Chondrocyte (in vitro differentiated cells): Measurements from ENCODE around the gene CAMK1G. TPM values are rescaled to one million over a fixed set of nuclear protein-coding genes. Genes with fewer than 3 reads are reported as not detected.

ENCODE experiments used
- DNase-seq: peaks from one replicate; pipeline ENCODE4 v3.0.0; 2021; ENCODE audit warnings: mixed read lengths, low spot score
- H3K27ac Mint-ChIP-seq: one replicate; pipeline ENCODE4 v1.8.0; 2021; ENCODE audit warnings: mild to moderate bottlenecking, moderate library complexity, mixed read lengths; ENCODE audit not compliant: unreplicated experiment
- H3K27me3 Mint-ChIP-seq: 2 replicates; pipeline ENCODE4 v1.8.0; 2021; ENCODE audit warnings: low read depth, mixed read lengths
- H3K36me3 Mint-ChIP-seq: 2 replicates; pipeline ENCODE4 v1.8.0; 2021; ENCODE audit warnings: low read depth, mixed read lengths
- H3K4me1 Mint-ChIP-seq: 2 replicates; pipeline ENCODE4 v1.8.0; 2021; ENCODE audit warnings: low read depth, mild to moderate bottlenecking, mixed read lengths
- H3K4me3 Mint-ChIP-seq: one replicate; pipeline ENCODE4 v1.8.0; 2021; ENCODE audit warnings: mild to moderate bottlenecking, moderate library complexity, mixed read lengths; ENCODE audit not compliant: unreplicated experiment
- H3K9me3 Mint-ChIP-seq: 2 replicates; pipeline ENCODE4 v1.8.0; 2021; ENCODE audit warnings: low read depth, mixed read lengths
- CTCF ChIP-seq: fragments of 200-600 bp; sonication (generic); IDR thresholded peaks from 2 replicates; pipeline ENCODE4 v1.5.0; 2021; ENCODE audit warnings: antibody characterized with exemption, mild to moderate bottlenecking, moderate library complexity
- total RNA-seq: library from RNA; stranded (reverse); gene quantifications from 3 replicates; pipeline ENCODE4 v1.2.1, GENCODE V29; 2021

The CAMK1G gene
- total RNA-seq, 1 donor from 2014 or later: not detected

DNA sequence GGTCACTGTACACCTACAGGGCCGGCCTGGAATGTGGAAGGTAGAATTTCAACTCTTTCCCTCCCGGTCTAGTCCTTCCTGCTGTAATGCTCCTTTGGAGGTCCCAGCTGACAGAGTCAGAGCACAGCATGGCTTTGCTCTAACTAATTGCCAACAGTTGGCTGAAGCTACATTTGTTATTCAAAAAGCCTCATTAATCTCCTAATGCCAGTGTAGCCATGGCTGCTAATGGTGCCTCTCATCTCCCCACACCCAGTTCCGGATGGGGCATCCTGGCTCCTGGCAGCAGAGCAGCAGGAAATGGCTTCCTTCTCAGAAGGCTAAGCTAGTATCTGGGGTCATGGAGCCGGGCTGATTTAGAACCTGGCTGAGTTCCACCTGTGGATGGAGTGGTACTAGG, 18.7 kb upstream of the CAMK1G start:
- no peak overlapping the region for H3K27ac Mint-ChIP-seq
- no peak for TF ChIP-seq CTCF
- peaks cover 4% of the 10 kb centered on the region for H3K4me1 Mint-ChIP-seq
- DNase-seq: no peak
- H3K36me3 Mint-ChIP-seq: no peaks in the 10 kb centered on the region
- H3K9me3 Mint-ChIP-seq: no peaks in the 10 kb centered on the region
- H3K4me3 Mint-ChIP-seq: no peak overlapping the region
- H3K27me3 Mint-ChIP-seq: peaks cover 60% of the 10 kb centered on the region

- peak; percentile 86 for TF ChIP-seq CTCF
- Mint-ChIP-seq H3K27ac (no peak overlapping the region), H3K4me3 (no peak overlapping the region), H3K9me3 (no peaks in the 10 kb centered on the region), H3K27me3 (peaks cover 66% of the 10 kb centered on the region), H3K36me3 (no peaks in the 10 kb centered on the region), H3K4me1 (peaks cover 5% of the 10 kb centered on the region)
- no peak for DNase-seq
These were observed 17.5 kb upstream of the CAMK1G start for GRCh38 chr1:209565759-209566678.

DNA sequence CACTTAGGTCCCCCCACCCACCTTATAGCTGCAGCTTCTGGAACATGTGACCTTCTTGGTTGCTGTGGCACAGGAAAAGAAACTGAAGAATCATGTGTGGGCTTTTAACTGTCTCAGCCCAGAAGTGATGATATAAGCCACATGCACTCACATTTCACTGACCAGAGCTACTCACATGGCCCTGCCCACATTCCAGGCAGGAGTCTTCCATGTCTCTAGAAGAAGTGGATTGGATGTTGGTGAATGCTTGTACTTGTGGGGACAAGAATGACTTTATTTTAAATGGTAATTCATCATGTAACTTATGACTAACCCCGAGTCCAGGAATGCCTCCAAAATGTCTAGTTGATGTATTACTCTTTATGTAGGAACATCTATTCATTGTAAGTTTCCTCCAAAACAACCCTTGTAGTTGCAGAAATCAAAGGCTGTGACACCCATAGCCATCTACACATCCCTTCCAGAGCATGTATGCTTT, 15.8 kb upstream of the CAMK1G start:
- DNase-seq: no peak
- Mint-ChIP-seq H3K36me3 (no peaks in the 10 kb centered on the region), H3K27me3 (peaks cover 66% of the 10 kb centered on the region), H3K4me3 (no peak overlapping the region), H3K9me3 (no peaks in the 10 kb centered on the region), H3K27ac (no peak overlapping the region), H3K4me1 (peaks cover 5% of the 10 kb centered on the region)
- no peak for TF ChIP-seq CTCF

GRCh38 chr1:209569455-209570207, 13.9 kb upstream of the CAMK1G start:
- Mint-ChIP-seq H3K4me3 (no peak overlapping the region), H3K27me3 (peaks cover 69% of the 10 kb centered on the region), H3K4me1 (peaks cover 5% of the 10 kb centered on the region), H3K9me3 (no peaks in the 10 kb centered on the region), H3K36me3 (no peaks in the 10 kb centered on the region), H3K27ac (no peak overlapping the region)
- TF ChIP-seq CTCF: peak; percentile 97
- no peak for DNase-seq

GRCh38 chr1:209570743-209571142, 12.8 kb upstream of the CAMK1G start:
- no peak for TF ChIP-seq CTCF
- Mint-ChIP-seq H3K9me3 (no peaks in the 10 kb centered on the region), H3K27ac (no peak overlapping the region), H3K36me3 (no peaks in the 10 kb centered on the region), H3K4me1 (peaks cover 5% of the 10 kb centered on the region), H3K4me3 (no peak overlapping the region), H3K27me3 (peaks cover 67% of the 10 kb centered on the region)
- no peak for DNase-seq
